ENCODE results near the gene ACACB.

ACACB gene

DNA sequence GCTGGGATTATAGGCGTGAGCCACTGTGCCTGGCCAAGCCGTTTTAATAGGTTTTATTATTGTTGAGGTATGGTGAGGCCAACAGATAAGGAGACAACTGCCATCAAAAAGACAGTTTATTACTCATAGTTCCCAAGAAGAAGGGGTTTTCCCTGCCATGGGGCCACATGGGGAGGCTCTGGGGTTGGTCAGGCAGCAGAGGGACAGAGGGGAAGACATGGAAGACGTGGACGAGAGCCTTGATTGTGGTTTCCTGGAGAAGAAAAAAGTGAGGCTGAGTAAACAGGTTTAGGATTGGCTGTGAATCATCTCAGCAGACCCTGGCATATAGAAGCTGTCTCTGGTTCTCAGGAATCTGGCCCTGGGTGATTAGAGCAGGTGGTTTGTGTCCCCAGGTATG lies 122.8 kb downstream of the ACACB start:
- H3K9me3 ChIP-seq (ENCODE audit: low read length): no peaks in the 10 kb centered on the region
- no peak overlapping the region for H3K4me3 ChIP-seq (ENCODE audit: low read depth, low read length, poor library complexity, severe bottlenecking)
- no peak overlapping the region for H3K27ac ChIP-seq (ENCODE audit: low read depth, low read length, poor library complexity, severe bottlenecking)
- no peak overlapping the region for H2AFZ ChIP-seq (ENCODE audit: low read length)
- no peaks in the 10 kb centered on the region for H3K36me3 ChIP-seq (ENCODE audit: insufficient read depth, low read length)
- no peaks in the 10 kb centered on the region for H3K9me2 ChIP-seq (ENCODE audit: low read depth, low read length)
- no peak for TF ChIP-seq EZH2 (IDR thresholded peaks at IDR 0.05; ENCODE audit: borderline replicate concordance, low read length)
- TF ChIP-seq, protein P1, sequence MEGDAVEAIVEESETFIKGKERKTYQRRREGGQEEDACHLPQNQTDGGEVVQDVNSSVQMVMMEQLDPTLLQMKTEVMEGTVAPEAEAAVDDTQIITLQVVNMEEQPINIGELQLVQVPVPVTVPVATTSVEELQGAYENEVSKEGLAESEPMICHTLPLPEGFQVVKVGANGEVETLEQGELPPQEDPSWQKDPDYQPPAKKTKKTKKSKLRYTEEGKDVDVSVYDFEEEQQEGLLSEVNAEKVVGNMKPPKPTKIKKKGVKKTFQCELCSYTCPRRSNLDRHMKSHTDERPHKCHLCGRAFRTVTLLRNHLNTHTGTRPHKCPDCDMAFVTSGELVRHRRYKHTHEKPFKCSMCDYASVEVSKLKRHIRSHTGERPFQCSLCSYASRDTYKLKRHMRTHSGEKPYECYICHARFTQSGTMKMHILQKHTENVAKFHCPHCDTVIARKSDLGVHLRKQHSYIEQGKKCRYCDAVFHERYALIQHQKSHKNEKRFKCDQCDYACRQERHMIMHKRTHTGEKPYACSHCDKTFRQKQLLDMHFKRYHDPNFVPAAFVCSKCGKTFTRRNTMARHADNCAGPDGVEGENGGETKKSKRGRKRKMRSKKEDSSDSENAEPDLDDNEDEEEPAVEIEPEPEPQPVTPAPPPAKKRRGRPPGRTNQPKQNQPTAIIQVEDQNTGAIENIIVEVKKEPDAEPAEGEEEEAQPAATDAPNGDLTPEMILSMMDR (IDR thresholded peaks at IDR 0.05; ENCODE audit: low read length): no peak
- no peak overlapping the region for H3K4me2 ChIP-seq (ENCODE audit: low read length)
- no peaks in the 10 kb centered on the region for H4K20me1 ChIP-seq (ENCODE audit: insufficient read depth, low read length)
- no peaks in the 10 kb centered on the region for H3K79me2 ChIP-seq (ENCODE audit: insufficient read depth, low read length)
- H3K9ac ChIP-seq (ENCODE audit: low read length): no peak overlapping the region
- H3K4me1 ChIP-seq (ENCODE audit: insufficient read depth, low read length, severe bottlenecking): no peaks in the 10 kb centered on the region
- no peaks in the 10 kb centered on the region for H3F3A ChIP-seq (ENCODE audit: insufficient read depth, low read length)
- H3K27me3 ChIP-seq (ENCODE audit: insufficient read depth, low read length): no peaks in the 10 kb centered on the region

DNA sequence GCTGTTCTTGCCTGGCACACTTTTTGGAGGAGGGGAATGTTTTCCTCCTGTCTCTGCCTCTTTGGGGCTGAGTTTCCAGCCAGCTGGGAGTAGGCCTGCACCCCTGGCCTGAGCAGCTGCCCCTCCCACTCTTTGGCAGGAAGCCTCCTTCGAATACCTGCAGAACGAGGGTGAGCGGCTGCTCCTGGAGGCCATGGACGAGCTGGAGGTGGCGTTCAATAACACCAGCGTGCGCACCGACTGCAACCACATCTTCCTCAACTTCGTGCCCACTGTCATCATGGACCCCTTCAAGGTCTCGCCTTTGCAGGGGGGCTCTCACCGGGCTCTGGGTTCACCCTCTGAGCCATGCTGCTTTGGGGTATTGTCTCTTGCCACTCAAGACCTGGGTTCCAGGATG lies 123.3 kb downstream of the ACACB start:
- no peak overlapping the region for H2AFZ ChIP-seq (ENCODE audit: low read length)
- H3F3A ChIP-seq (ENCODE audit: insufficient read depth, low read length): no peaks in the 10 kb centered on the region
- H3K36me3 ChIP-seq (ENCODE audit: insufficient read depth, low read length): no peaks in the 10 kb centered on the region
- H3K9me3 ChIP-seq (ENCODE audit: low read length): no peaks in the 10 kb centered on the region
- no peak overlapping the region for H3K4me3 ChIP-seq (ENCODE audit: low read depth, low read length, poor library complexity, severe bottlenecking)
- no peak overlapping the region for H3K27ac ChIP-seq (ENCODE audit: low read depth, low read length, poor library complexity, severe bottlenecking)
- no peak overlapping the region for H3K4me2 ChIP-seq (ENCODE audit: low read length)
- no peak overlapping the region for H3K9ac ChIP-seq (ENCODE audit: low read length)
- TF ChIP-seq EZH2 (IDR thresholded peaks at IDR 0.05; ENCODE audit: borderline replicate concordance, low read length): no peak
- TF ChIP-seq, protein P1 (IDR thresholded peaks at IDR 0.05; ENCODE audit: low read length): no peak
- no peaks in the 10 kb centered on the region for H3K79me2 ChIP-seq (ENCODE audit: insufficient read depth, low read length)
- no peaks in the 10 kb centered on the region for H3K4me1 ChIP-seq (ENCODE audit: insufficient read depth, low read length, severe bottlenecking)
- H3K27me3 ChIP-seq (ENCODE audit: insufficient read depth, low read length): no peaks in the 10 kb centered on the region
- H3K9me2 ChIP-seq (ENCODE audit: low read depth, low read length): no peaks in the 10 kb centered on the region
- H4K20me1 ChIP-seq (ENCODE audit: insufficient read depth, low read length): no peaks in the 10 kb centered on the region

DNA sequence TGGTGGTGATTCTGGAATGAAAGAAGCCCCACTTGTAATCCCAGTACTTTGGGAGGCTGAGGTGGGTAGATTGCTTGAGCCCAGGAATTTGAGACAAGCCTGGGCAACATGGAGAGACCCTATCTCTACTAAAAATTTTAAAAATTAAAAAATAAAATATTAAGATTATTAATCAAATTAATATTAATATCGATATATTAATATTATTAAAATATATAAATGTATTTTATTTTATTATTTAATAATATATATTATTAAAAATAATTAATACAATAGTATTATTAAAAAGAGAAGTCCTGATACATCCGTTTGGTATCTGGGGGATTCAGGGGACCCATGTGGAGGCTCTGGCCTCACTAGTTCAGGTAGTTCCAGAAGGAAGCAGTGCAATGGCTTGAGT lies 124.0 kb downstream of the ACACB start:
- Histone ChIP-seq H3K36me3 (ENCODE audit: insufficient read depth, low read length) (no peaks in the 10 kb centered on the region), H2AFZ (ENCODE audit: low read length) (no peak overlapping the region), H3K9ac (ENCODE audit: low read length) (no peak overlapping the region), H3K4me2 (ENCODE audit: low read length) (no peak overlapping the region), H4K20me1 (ENCODE audit: insufficient read depth, low read length) (no peaks in the 10 kb centered on the region), H3K9me2 (ENCODE audit: low read depth, low read length) (no peaks in the 10 kb centered on the region), H3F3A (ENCODE audit: insufficient read depth, low read length) (no peaks in the 10 kb centered on the region), H3K9me3 (ENCODE audit: low read length) (no peaks in the 10 kb centered on the region), H3K27me3 (ENCODE audit: insufficient read depth, low read length) (no peaks in the 10 kb centered on the region), H3K79me2 (ENCODE audit: insufficient read depth, low read length) (no peaks in the 10 kb centered on the region), H3K4me3 (ENCODE audit: low read depth, low read length, poor library complexity, severe bottlenecking) (no peak overlapping the region), H3K4me1 (ENCODE audit: insufficient read depth, low read length, severe bottlenecking) (no peaks in the 10 kb centered on the region), H3K27ac (ENCODE audit: low read depth, low read length, poor library complexity, severe bottlenecking) (no peak overlapping the region)
- no peak for TF ChIP-seq EZH2 (IDR thresholded peaks at IDR 0.05; ENCODE audit: borderline replicate concordance, low read length)
- TF ChIP-seq, protein P1 (IDR thresholded peaks at IDR 0.05; ENCODE audit: low read length): no peak

Data from OCI-LY1 (cell line).